Measurements from ENCODE around the gene SPDEF.

DNA sequence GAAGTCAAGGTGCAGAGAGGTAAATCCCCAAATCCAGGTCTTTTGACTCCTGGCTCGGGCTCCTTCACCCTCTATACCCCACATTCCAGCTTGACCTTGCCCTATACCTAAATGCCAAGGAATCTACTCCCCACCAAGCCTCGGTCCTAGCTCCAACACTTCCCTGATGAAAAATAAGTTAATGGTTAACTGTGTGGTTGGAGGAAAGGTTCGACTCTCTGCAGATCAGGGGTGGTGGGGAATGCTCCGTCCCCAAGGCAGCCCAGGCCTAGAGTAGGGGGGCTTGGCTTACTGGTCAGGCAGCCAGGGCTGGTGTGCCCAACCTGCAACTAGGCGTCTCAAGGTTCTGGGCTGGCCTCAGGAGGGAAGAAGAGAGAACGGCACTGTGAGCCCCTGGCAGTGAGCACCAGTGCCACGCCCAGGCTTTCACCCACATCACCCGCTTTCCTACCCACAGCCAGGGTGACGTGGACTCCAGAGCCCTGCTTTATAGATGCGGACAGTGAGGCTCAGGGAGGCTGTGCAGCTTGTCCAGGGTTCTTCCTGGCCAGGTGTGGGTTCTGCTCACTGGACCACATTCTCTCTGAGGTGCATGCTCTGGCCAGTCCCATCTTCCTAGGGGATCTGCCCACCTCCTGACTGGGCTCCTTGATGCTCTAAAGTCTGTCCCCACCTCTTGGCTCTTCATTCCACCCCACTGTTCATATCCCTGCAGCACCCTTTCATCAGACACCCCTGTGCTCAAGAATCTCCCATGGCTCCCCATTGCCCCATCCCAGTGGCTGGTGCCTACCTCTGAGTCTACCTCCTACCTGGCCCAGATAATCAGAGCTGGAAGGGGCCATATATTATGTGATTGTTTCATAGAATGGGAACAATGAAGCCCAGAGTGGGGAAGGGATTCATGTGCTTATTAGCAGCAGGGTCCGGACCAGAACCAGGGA lies 8.2 kb downstream of the SPDEF start:
- TF ChIP-seq CTCF (IDR thresholded peaks at IDR 0.05) (no peak), ZFX (IDR thresholded peaks at IDR 0.05; ENCODE audit: borderline replicate concordance) (no peak)

All from 22Rv1 (cell line).